Measurements from ENCODE around the gene ZNF330.

- TF ChIP-seq CTCF (IDR thresholded peaks at IDR 0.05): no peak
- no peak for TF ChIP-seq POLR2AphosphoS5 (IDR thresholded peaks at IDR 0.05; ENCODE audit: insufficient read depth in 1 of 2, low read depth in 1 of 2)
- TF ChIP-seq POLR2A (IDR thresholded peaks at IDR 0.05): no peak
These were observed 37.9 kb downstream of the ZNF330 start for GRCh38 chr4:141258558-141258957.

Measured in vagina (tissue), 2 donors.